Measurements from ENCODE around the gene SLC12A7.
"Not testable (repeated sequence)": the region's sequence is repeated elsewhere in the genome, so short reads cannot be mapped to it uniquely, and the experiment has no call there.

The SLC12A7 gene

GRCh38 chr5:1109542-1110306 lies 2.1 kb downstream of the SLC12A7 start:
- DNase-seq (ENCODE audit: low read depth in 2 of 2), result no peak

GRCh38 chr5:1108865-1109174 lies 3.0 kb downstream of the SLC12A7 start:
- no peak for DNase-seq (ENCODE audit: low read depth in 2 of 2)

GRCh38 chr5:1108023-1108864 lies 3.6 kb downstream of the SLC12A7 start:
- no peak for DNase-seq (ENCODE audit: low read depth in 2 of 2)

GRCh38 chr5:1107167-1108022 lies 4.5 kb downstream of the SLC12A7 start:
- no peak for DNase-seq (ENCODE audit: low read depth in 2 of 2)

GRCh38 chr5:1106385-1107166 lies 5.3 kb downstream of the SLC12A7 start:
- no peak for DNase-seq (ENCODE audit: low read depth in 2 of 2)

GRCh38 chr5:1105350-1106265 lies 6.3 kb downstream of the SLC12A7 start:
- peak in 1 of 2 donors; percentile 49 for DNase-seq (ENCODE audit: low read depth in 2 of 2)

- DNase-seq (ENCODE audit: low read depth in 2 of 2), result no peak
Measured at GRCh38 chr5:1104327-1105006, 7.4 kb downstream of the SLC12A7 start.

- no peak for DNase-seq (ENCODE audit: low read depth in 2 of 2)
Measured at GRCh38 chr5:1103505-1104326, 8.1 kb downstream of the SLC12A7 start.

- DNase-seq (ENCODE audit: low read depth in 2 of 2), result no peak
Measured at GRCh38 chr5:1103093-1103492, 8.8 kb downstream of the SLC12A7 start.

GRCh38 chr5:1101961-1102713 lies 9.7 kb downstream of the SLC12A7 start:
- no peak for DNase-seq (ENCODE audit: low read depth in 2 of 2)

GRCh38 chr5:1100664-1101574 lies 10.9 kb downstream of the SLC12A7 start:
- DNase-seq (ENCODE audit: low read depth in 2 of 2), result no peak

- DNase-seq (ENCODE audit: low read depth in 2 of 2), result no peak
Measured at GRCh38 chr5:1099926-1100663, 11.8 kb downstream of the SLC12A7 start.

- no peak for DNase-seq (ENCODE audit: low read depth in 2 of 2)
Measured at GRCh38 chr5:1098986-1099597, 12.8 kb downstream of the SLC12A7 start.

- DNase-seq (ENCODE audit: low read depth in 2 of 2), result not testable (repeated sequence)
Measured at GRCh38 chr5:1097988-1098385, 13.9 kb downstream of the SLC12A7 start.

- DNase-seq (ENCODE audit: low read depth in 2 of 2), result no peak
Measured at GRCh38 chr5:1097381-1097987, 14.4 kb downstream of the SLC12A7 start.

All from stimulated activated CD4-positive, alpha-beta T cell treated with anti-CD3 and anti-CD28 coated beads, Interleukin-15, amount 100 ng/mL, for 48 hours (primary cell).